Activated CD4-positive, alpha-beta T cell treated with anti-CD3 and anti-CD28 coated beads for 36 hours (primary cell): ENCODE results near the gene ART1. TPM values are rescaled to one million over a fixed set of nuclear protein-coding genes. Genes with fewer than 3 reads are reported as not detected.

ENCODE experiments used
- ATAC-seq: fragments of 200-7000 bp; cut with Tn5 transposase; one replicate; pipeline ENCODE4 v1.10.0; 2021; ENCODE audit warnings: mild to moderate bottlenecking, moderate library complexity
- CTCF ChIA-PET: fragments of 350-600 bp; sonication (Branson Sonifier 250); formaldehyde crosslinking; loops from one replicate; lab custom pipeline; 2021; ENCODE audit warnings: antibody characterized with exemption; lab: Charles Lee
- POLR2A ChIA-PET: fragments of 350-600 bp; sonication (Branson Sonifier 250); formaldehyde crosslinking; loops from one replicate; lab custom pipeline; 2021; ENCODE audit warnings: antibody characterized with exemption, inconsistent platforms; lab: Charles Lee
- DNase-seq: peaks from one replicate; pipeline ENCODE4 v3.0.0-alpha.2; 2020
- H3K27ac Mint-ChIP-seq: one replicate; pipeline ENCODE4 v1.8.0; 2021; ENCODE audit warnings: mixed read lengths
- H3K27me3 Mint-ChIP-seq: one replicate; pipeline ENCODE4 v1.8.0; 2021; ENCODE audit warnings: mixed read lengths
- H3K36me3 Mint-ChIP-seq: one replicate; pipeline ENCODE4 v1.8.0; 2021; ENCODE audit warnings: low read depth, mixed read lengths
- H3K4me1 Mint-ChIP-seq: one replicate; pipeline ENCODE4 v1.8.0; 2021; ENCODE audit warnings: mixed read lengths
- H3K4me3 Mint-ChIP-seq: one replicate; pipeline ENCODE4 v1.8.0; 2021; ENCODE audit warnings: mild to moderate bottlenecking, moderate library complexity, mixed read lengths
- H3K9me3 Mint-ChIP-seq: one replicate; pipeline ENCODE4 v1.8.0; 2021; ENCODE audit warnings: low read depth, mixed read lengths
- intact Hi-C, 2 experiments: fragments of 100-400 bp; cut with DNase I in 1 of 2; cut with micrococcal nuclease in 1 of 2; formaldehyde crosslinking; loops; one replicate each; pipeline versions ENCODE4 v1.14.2 to v1.15.1; 2022 to 2024; cut with DNase I, micrococcal nuclease
- total RNA-seq, 2 experiments: library from RNA; stranded (reverse); gene quantifications; one replicate each; pipeline ENCODE4 v1.2.3, GENCODE V29; 2021

ART1 gene
- total RNA-seq, 2 experiments from 2014 or later: not detected

DNA sequence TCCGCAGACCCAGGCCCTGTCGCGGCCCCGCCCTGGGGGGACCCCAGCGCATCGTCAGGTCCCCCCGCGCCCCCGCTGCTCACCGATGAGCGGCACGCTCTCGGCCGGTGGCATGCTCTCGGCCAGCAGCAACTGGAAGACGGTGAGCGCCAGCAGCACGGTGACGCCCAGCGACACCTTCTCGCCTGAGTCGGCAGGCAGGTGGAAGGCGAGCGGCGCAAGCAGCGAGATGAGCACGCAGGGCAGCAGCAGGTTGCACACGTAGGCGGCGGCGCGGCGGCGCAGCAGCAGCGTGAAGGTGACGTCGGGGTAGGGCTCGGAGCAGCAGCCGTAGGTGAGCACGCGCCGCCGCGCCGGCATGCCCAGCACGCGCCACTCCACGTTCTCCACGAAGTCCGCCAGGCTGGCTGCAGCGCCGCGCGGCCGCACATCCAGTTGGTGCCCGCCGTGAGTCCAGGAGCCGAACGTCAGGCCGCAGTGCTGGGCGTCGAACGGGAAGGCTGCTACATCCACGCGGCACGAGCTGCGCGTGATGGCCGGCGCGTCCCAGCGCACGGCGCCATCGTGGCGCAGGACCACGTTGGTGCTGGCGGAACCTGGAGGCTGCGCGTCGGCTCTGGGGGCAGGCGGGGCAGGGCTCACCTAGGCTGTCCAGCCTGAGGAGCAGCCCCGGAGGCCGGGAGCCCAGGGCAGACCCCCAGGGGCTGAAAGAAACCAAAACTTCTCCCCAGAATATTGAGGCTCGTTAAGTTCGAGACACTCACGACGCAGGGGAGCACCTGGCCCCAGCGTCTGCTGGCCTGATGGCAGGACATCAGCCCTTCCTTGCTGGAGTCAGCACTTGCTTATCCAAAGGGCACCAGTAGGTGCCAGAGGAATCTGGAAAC, 22.5 kb downstream of the ART1 start:
- ATAC-seq (no peak), DNase-seq (no peak)
- H3K4me1 Mint-ChIP-seq: no peaks in the 10 kb centered on the region
- no peaks in the 10 kb centered on the region for H3K27me3 Mint-ChIP-seq
- CTCF ChIA-PET: no interaction called here
- no peak overlapping the region for H3K27ac Mint-ChIP-seq
- H3K4me3 Mint-ChIP-seq: no peak overlapping the region
- intact Hi-C loops: no loop called here
- H3K36me3 Mint-ChIP-seq: peaks cover 29% of the 10 kb centered on the region
- H3K9me3 Mint-ChIP-seq: no peaks in the 10 kb centered on the region
- POLR2A ChIA-PET: no interaction called here

DNA sequence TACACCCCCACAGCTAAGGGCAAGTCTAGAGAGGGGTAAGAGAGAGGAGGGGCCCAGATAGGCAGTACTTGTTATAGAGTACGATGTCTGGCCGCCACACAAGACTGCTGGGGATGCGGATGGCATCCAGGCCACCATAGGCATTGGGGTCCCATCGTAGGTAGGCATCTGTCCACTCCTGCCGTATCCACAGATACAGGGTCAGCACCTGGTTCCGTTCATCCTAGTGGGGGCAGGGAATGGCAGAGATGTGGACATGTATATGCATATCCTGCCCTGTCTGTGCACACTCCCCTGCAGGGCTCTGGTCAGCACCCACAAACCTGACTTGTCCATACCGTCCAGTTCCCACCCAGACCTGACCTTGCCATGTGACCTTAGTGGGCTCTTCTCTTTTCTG, 24.2 kb downstream of the ART1 start:
- ChIA-PET POLR2A (no interaction called here), CTCF (no interaction called here)
- no peaks in the 10 kb centered on the region for H3K9me3 Mint-ChIP-seq
- H3K4me1 Mint-ChIP-seq: no peaks in the 10 kb centered on the region
- intact Hi-C loops: no loop called here
- H3K27me3 Mint-ChIP-seq: no peaks in the 10 kb centered on the region
- no peak overlapping the region for H3K4me3 Mint-ChIP-seq
- ATAC-seq (no peak), DNase-seq (no peak)
- no peak overlapping the region for H3K27ac Mint-ChIP-seq
- H3K36me3 Mint-ChIP-seq: peaks cover 34% of the 10 kb centered on the region

DNA sequence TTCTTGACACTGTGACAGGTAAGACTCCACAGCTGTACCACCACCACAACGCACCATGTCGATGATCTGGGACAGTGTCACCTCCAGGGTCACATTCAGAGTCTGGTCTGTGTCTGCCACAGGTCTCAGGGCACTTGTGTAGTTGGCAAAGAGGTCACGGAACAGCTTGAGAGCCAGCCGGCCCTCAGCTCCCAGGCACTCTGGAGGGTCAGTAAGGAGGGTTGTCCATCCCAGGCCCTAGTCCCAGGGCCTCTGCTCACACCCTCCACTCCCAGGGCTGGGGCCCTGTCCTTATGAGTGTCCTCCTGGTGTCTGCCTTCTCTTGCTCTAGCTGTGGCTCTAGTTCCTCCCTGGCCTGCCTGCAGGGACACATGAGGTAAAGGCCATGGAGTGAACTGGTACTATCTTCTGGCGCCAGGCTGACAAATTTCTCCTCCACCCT, 24.8 kb downstream of the ART1 start:
- no peaks in the 10 kb centered on the region for H3K27me3 Mint-ChIP-seq
- POLR2A ChIA-PET: no interaction called here
- H3K4me1 Mint-ChIP-seq: peaks cover 2% of the 10 kb centered on the region
- H3K27ac Mint-ChIP-seq: no peak overlapping the region
- H3K9me3 Mint-ChIP-seq: no peaks in the 10 kb centered on the region
- DNase-seq (no peak), ATAC-seq (no peak)
- peaks cover 37% of the 10 kb centered on the region for H3K36me3 Mint-ChIP-seq
- intact Hi-C loops: no loop called here
- H3K4me3 Mint-ChIP-seq: no peak overlapping the region
- CTCF ChIA-PET: no interaction called here

DNA sequence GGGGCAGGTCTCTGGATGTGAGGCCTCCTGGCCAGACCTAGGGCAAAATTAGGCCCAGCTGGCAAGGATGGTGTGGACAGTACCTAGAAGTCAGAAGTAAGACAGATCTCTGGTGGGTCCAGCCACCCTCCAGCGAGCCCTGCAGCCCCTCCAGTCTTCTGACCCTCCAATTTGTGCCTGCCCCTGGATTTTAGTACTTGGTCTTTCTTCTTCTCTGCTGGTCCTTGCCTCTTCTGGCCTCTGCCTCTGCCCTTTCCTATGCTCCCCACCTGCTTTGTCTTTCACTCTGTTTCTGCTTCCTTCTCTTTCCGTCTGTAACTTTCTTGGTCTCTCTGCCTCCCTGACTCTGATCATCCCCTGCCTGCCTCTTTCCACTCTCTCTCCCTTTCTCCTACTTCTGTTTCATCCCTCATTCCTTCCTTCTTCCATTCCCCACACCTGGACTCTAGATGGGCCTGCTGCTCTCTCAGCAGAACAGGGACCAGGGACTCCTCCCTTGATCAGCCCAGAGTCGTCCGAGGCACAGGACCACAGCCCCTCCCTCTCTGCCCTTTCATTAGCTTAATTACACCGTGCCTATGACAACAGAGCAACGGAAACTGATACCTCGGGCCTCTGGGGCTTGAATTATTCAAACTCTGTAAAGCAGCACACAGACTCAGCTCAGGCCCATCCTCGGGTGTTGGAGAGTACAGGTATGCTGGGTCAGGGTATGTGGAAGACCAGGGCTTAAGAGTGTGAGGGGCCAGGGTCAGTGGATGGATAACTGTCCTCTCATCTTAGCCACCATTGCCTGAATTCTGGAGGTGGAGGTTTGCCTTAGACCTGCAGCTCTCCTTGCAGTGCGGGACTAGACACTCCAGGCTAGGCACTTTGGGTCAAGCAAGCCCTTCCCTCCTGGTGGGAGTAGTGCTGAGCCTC, 26.7 kb downstream of the ART1 start, which contains the start of gene CHRNA10:
CHRNA10 (minus strand) TSS at position 51 of the 921 bp plus-strand sequence. CDS start 72 bp downstream, outside the sequence.
- CTCF ChIA-PET: no interaction called here
- Mint-ChIP-seq H3K36me3 (peaks cover 45% of the 10 kb centered on the region), H3K4me1 (peaks cover 2% of the 10 kb centered on the region), H3K27ac (peak within 1 kb of the TSS; percentile 5), H3K27me3 (no peaks in the 10 kb centered on the region), H3K4me3 (no peak within 1 kb of the TSS), H3K9me3 (no peaks in the 10 kb centered on the region)
- no peak for DNase-seq
- intact Hi-C loops: no loop called here
- POLR2A ChIA-PET: no interaction called here
- no peak for ATAC-seq

DNA sequence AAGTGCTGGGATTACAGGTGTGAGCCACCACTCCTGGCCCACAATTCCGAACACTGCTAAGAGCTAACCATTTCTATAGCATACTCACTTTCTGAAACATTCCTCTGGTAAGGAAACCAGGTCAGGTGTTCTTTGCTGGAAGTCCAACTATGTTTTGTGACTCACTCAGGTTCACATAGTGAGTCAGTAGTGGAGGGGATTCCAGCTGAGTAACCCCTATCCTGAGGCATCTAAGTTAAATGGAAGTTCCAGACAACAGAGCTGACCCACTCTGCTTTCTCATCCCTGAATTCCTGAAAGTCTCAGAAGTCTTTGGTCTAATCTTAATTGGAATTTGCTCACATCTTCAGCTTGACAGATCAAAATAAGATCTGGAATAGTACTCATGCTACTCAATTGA, 29.3 kb downstream of the ART1 start:
- H3K9me3 Mint-ChIP-seq: no peaks in the 10 kb centered on the region
- no peaks in the 10 kb centered on the region for H3K27me3 Mint-ChIP-seq
- peaks cover 2% of the 10 kb centered on the region for H3K4me1 Mint-ChIP-seq
- H3K4me3 Mint-ChIP-seq: no peak overlapping the region
- ChIA-PET CTCF (interaction anchor here (0.8 kb wide), 1 partner anchor 62 kb away, joined by 3 read pairs; no protein-coding TSS in a partner anchor), POLR2A (no interaction called here)
- ATAC-seq (no peak), DNase-seq (no peak)
- intact Hi-C loops: no loop called here
- H3K27ac Mint-ChIP-seq: no peak overlapping the region
- peaks cover 50% of the 10 kb centered on the region for H3K36me3 Mint-ChIP-seq

DNA sequence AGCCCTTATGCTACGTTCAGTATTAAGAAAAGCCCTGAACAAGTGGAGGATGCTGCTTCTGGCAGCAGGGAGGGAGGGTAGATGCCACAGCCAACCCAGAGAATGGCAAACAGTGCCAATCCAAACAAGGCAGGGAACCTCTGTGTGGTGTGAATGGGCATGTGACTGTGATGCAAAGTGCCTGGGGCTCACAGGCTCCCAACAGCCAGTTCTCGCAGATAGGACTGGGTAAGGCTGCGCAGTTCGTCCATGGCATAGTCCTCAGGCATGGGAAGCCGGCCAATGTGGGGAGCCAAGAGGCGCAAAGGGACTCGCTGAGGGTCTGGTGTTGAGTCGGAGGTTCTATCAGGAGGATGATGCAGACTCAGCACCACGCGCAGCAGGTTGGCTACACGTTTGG, 31.0 kb downstream of the ART1 start:
- Mint-ChIP-seq H3K4me1 (peaks cover 2% of the 10 kb centered on the region), H3K27ac (no peak overlapping the region), H3K9me3 (no peaks in the 10 kb centered on the region), H3K4me3 (no peak overlapping the region), H3K27me3 (no peaks in the 10 kb centered on the region), H3K36me3 (peaks cover 55% of the 10 kb centered on the region)
- ChIA-PET CTCF (no interaction called here), POLR2A (no interaction called here)
- no peak for ATAC-seq
- no peak for DNase-seq
- intact Hi-C loops: no loop called here

DNA sequence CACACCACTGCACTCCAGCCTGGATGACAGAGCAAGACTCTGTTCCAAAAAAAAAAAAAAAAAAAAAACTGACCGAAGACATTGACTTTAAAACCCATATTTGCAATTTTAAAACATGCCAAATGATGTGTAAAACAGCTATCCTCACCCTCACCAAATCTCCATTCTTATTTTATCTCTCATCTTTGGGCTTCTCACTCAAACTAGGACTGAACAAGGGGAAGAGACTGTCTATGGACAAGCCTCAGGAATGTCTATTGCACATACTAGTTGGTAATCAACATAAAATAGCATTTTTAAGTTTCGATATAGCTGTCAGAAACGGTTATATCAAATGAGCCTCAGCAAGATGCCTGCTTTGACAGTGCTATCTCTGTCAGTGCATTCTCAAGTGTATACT, 34.1 kb downstream of the ART1 start:
- ChIA-PET POLR2A (no interaction called here), CTCF (no interaction called here)
- Mint-ChIP-seq H3K27me3 (no peaks in the 10 kb centered on the region), H3K9me3 (no peaks in the 10 kb centered on the region), H3K4me1 (peaks cover 7% of the 10 kb centered on the region), H3K4me3 (no peak overlapping the region), H3K27ac (no peak overlapping the region), H3K36me3 (peaks cover 69% of the 10 kb centered on the region)
- ATAC-seq (no peak), DNase-seq (no peak)
- intact Hi-C loops: no loop called here

DNA sequence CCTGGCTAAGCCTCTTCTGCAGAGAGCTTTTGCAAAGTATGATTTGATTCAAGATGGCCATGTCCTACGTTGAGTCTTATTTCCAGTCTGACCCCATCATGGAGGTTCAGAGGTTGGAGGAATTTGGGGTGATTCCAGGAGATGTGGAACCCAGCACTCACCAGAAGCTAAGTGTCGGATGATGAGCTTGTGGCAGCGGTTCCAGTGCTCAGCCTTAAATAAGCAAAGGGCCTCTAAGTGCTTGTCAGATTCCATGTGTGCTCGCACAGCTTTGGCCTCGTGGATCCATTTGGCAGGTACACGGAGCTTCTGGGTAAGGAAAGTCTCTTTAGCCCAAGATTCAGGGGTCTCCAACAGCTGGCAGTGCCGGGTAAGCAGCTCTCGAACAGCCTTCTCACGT, 38.1 kb downstream of the ART1 start:
- CTCF ChIA-PET: no interaction called here
- Mint-ChIP-seq H3K27ac (no peak overlapping the region), H3K27me3 (no peaks in the 10 kb centered on the region), H3K9me3 (no peaks in the 10 kb centered on the region), H3K36me3 (peaks cover 68% of the 10 kb centered on the region), H3K4me3 (no peak overlapping the region), H3K4me1 (peaks cover 5% of the 10 kb centered on the region)
- DNase-seq: no peak
- no peak for ATAC-seq
- intact Hi-C loops: loop anchor here (5.0 to 10.0 kb wide), 2 partner anchors 44 to 422 kb away; no protein-coding TSS in a partner anchor
- POLR2A ChIA-PET: no interaction called here

DNA sequence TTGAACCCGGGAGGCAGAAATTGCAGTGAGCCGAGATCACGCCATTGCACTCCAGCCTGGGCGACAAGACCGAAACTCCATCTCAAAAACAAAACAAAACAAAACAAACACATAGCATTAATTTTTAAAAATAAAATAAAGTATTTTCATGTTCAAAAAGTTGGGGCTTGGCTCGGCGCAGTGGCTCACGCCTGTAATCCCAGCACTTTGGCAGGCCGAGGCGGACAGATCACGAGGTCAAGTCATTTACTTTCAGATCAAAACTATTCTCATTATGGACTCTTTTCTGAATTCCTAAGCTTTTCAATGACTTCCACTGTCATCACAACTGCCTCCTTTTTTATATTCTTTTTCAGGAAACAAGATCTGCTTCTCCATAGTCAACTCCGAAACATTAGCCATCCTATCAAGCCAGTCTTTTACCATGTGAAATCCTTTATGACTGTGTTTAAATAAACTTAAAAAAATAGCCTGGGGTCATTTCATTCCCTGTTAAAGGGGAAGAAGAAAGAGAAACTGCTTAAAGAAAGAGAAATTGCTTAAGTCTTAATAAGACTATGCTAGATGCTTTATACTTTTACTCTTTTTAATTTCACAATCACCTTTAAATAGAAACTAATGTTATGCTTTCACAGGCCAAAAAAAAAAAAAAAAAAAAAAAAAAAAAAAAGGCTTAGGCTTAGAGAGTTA, 39.3 kb downstream of the ART1 start:
- ATAC-seq (no peak), DNase-seq (no peak)
- ChIA-PET CTCF (interaction anchor here (0.5 to 1.0 kb wide), 4 partner anchors 9 to 413 kb away, joined by 3 read pairs; no protein-coding TSS in a partner anchor), POLR2A (interaction anchor here (0.6 kb wide), 1 partner anchor 9 kb away, joined by 5 read pairs; no protein-coding TSS in a partner anchor)
- H3K36me3 Mint-ChIP-seq: peaks cover 59% of the 10 kb centered on the region
- intact Hi-C loops: loop anchor here (5.0 to 10.0 kb wide), 2 partner anchors 43 to 421 kb away; no protein-coding TSS in a partner anchor
- H3K27ac Mint-ChIP-seq: no peak overlapping the region
- no peaks in the 10 kb centered on the region for H3K27me3 Mint-ChIP-seq
- H3K9me3 Mint-ChIP-seq: no peaks in the 10 kb centered on the region
- no peak overlapping the region for H3K4me3 Mint-ChIP-seq
- peaks cover 5% of the 10 kb centered on the region for H3K4me1 Mint-ChIP-seq

DNA sequence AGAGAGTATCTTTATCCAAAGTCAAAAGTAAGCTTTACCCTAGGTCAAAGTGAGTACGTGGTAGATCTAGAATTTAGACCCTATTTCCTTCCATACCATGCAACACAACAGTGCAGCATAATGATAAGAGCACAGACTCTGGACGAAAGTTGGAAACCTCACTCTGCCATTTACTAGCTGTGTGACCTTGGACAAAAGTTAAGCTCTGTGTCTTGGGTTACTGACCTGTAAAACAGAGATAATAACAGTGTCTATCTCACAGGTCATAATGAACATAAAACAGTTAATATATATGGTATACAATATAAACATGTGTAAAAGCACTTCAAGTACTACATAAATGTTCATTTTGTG, 39.9 kb downstream of the ART1 start:
- peaks cover 5% of the 10 kb centered on the region for H3K4me1 Mint-ChIP-seq
- peaks cover 55% of the 10 kb centered on the region for H3K36me3 Mint-ChIP-seq
- POLR2A ChIA-PET: no interaction called here
- DNase-seq (no peak), ATAC-seq (no peak)
- no peaks in the 10 kb centered on the region for H3K9me3 Mint-ChIP-seq
- CTCF ChIA-PET: interaction anchor here (0.6 to 1.0 kb wide), 3 partner anchors 9 to 413 kb away, joined by 3 read pairs; no protein-coding TSS in a partner anchor
- H3K27ac Mint-ChIP-seq: no peak overlapping the region
- H3K4me3 Mint-ChIP-seq: no peak overlapping the region
- intact Hi-C loops: loop anchor here (5.0 to 10.0 kb wide), 2 partner anchors 43 to 420 kb away; no protein-coding TSS in a partner anchor
- H3K27me3 Mint-ChIP-seq: no peaks in the 10 kb centered on the region

DNA sequence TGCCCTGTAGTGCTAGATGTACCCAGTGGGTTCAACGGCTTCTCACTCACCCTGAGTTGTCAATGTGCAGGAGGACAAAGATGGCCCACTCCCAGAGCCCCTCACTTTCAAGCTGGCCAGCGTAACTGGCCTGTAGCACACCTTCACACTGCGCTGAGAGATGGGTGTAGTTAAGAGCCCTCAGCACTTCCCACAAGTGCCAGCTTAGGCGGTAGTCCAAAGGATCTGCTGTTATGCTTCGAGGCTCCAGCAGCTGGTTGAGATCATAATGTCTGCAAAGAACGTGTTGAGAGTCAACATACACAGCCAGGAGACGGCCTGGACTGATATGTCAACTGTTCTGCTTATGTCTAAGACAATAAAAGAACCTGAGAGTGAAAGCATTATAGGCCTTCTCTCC, 41.0 kb downstream of the ART1 start:
- ChIA-PET CTCF (interaction anchor here (0.7 kb wide), 1 partner anchor 24 kb away, joined by 3 read pairs; no protein-coding TSS in a partner anchor), POLR2A (no interaction called here)
- H3K27ac Mint-ChIP-seq: no peak overlapping the region
- ATAC-seq (no peak), DNase-seq (no peak)
- no peak overlapping the region for H3K4me3 Mint-ChIP-seq
- H3K9me3 Mint-ChIP-seq: no peaks in the 10 kb centered on the region
- H3K27me3 Mint-ChIP-seq: no peaks in the 10 kb centered on the region
- H3K36me3 Mint-ChIP-seq: peaks cover 51% of the 10 kb centered on the region
- H3K4me1 Mint-ChIP-seq: peaks cover 5% of the 10 kb centered on the region
- intact Hi-C loops: loop anchor here in 1 of 2 experiments (10.0 kb wide), 1 partner anchor 419 kb away; no protein-coding TSS in a partner anchor
